Stimulated activated naive CD8-positive, alpha-beta T cell treated with anti-CD3 and anti-CD28 coated beads, Interleukin-15, Interleukin-2, amounts not matched to agents 100 ng/mL and 50 ng/mL, for 24 hours (primary cell): ENCODE data around the gene SUPT3H.

Experiments
- H3K27ac Mint-ChIP-seq: one replicate; pipeline ENCODE4 v1.8.0; 2021; ENCODE audit warnings: mild to moderate bottlenecking, mixed read lengths
- H3K27me3 Mint-ChIP-seq: one replicate; pipeline ENCODE4 v1.8.0; 2021; ENCODE audit warnings: mixed read lengths
- H3K36me3 Mint-ChIP-seq: one replicate; pipeline ENCODE4 v1.8.0; 2021; ENCODE audit warnings: low read depth, mixed read lengths
- H3K4me1 Mint-ChIP-seq: one replicate; pipeline ENCODE4 v1.8.0; 2021; ENCODE audit warnings: low read depth, mixed read lengths
- H3K4me3 Mint-ChIP-seq: one replicate; pipeline ENCODE4 v1.8.0; 2021; ENCODE audit warnings: mild to moderate bottlenecking, mixed read lengths
- H3K9me3 Mint-ChIP-seq: one replicate; pipeline ENCODE4 v1.8.0; 2021; ENCODE audit warnings: mixed read lengths

The SUPT3H gene

DNA sequence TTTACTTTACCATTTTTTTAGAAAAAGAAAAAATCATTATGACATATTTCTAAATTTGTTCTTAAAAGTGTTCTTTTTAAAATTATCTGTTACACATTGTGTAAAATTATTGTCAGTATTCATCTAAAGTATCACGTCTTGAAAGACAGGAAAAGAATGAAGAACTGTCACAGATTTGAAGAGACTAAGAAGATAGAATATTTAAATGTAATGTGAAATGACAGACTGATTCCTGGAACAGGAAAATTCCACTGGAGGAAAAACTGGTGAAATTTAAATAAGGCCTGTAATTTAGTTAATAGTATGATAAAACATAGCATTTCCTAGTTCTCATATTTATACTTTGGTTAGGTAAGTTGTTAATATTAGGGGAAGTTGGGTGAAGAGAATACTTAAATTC lies 102.4 kb downstream of the SUPT3H start:
- H3K27me3 Mint-ChIP-seq: no peaks in the 10 kb centered on the region
- no peak overlapping the region for H3K4me3 Mint-ChIP-seq
- H3K27ac Mint-ChIP-seq: no peak overlapping the region
- peaks cover 12% of the 10 kb centered on the region for H3K9me3 Mint-ChIP-seq
- peaks cover 44% of the 10 kb centered on the region for H3K36me3 Mint-ChIP-seq
- peaks cover 4% of the 10 kb centered on the region for H3K4me1 Mint-ChIP-seq

DNA sequence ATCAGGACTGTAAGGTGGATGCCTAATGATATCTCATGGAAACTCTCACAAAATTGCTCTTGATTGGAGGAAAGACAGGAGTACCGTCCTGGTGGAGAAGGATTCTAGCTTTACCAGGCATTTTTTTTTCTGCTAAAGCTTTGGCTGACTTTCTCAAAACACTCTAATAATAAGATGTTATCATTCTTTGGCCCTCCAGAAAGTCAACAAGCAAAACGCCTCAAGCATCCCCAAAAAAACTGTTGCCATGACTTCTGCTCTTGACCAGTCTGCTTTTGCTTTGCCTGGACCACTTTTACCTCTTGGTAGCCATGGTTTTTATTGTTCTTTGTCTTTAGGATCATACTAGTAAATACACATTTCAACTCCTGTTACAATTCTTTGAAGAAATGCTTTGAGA lies 105.1 kb downstream of the SUPT3H start:
- Mint-ChIP-seq H3K27ac (no peak overlapping the region), H3K4me3 (no peak overlapping the region), H3K36me3 (peaks cover 30% of the 10 kb centered on the region), H3K27me3 (no peaks in the 10 kb centered on the region), H3K4me1 (no peaks in the 10 kb centered on the region), H3K9me3 (peaks cover 10% of the 10 kb centered on the region)

DNA sequence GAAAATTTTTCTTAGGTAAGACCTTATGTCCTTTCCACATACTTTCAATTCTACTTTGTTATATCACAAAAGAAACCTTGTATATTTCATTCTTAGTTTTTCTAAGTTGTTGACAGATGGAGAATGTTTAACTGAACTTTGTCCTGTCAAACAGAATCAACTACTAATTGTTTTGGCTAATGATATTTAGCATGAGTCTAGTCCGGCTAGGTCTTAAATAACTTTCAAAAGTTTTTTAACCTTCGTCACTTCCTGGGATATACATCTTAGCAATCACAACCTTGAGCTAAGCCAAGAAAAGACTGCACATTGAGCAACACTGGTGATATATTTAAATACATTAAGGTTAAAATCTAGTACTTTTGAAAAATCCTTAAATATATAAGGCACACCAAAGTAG lies 112.5 kb downstream of the SUPT3H start:
- no peak overlapping the region for H3K4me3 Mint-ChIP-seq
- no peak overlapping the region for H3K27ac Mint-ChIP-seq
- no peaks in the 10 kb centered on the region for H3K27me3 Mint-ChIP-seq
- no peaks in the 10 kb centered on the region for H3K9me3 Mint-ChIP-seq
- H3K36me3 Mint-ChIP-seq: peaks cover 6% of the 10 kb centered on the region
- H3K4me1 Mint-ChIP-seq: no peaks in the 10 kb centered on the region

DNA sequence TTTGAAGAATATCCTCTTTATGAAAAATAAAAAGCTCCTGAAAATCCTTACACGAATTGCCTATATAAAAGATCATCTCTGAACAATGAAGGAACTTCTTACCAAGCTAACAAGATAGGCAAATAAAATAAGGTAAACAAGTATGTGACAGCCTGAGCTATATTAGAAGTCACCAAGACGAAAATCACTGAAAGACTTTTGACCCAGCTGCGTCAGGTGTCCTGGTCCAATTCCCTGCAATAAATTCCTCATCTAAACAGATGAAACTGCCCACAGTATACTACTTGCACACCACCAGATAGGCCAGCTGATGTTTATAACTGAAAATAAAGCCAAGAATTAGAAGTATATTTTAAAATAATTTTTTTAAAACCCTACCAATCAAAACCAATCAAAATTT lies 117.0 kb downstream of the SUPT3H start:
- Mint-ChIP-seq H3K27ac (no peak overlapping the region), H3K27me3 (no peaks in the 10 kb centered on the region), H3K4me1 (no peaks in the 10 kb centered on the region), H3K36me3 (peaks cover 6% of the 10 kb centered on the region), H3K9me3 (no peaks in the 10 kb centered on the region), H3K4me3 (no peak overlapping the region)

DNA sequence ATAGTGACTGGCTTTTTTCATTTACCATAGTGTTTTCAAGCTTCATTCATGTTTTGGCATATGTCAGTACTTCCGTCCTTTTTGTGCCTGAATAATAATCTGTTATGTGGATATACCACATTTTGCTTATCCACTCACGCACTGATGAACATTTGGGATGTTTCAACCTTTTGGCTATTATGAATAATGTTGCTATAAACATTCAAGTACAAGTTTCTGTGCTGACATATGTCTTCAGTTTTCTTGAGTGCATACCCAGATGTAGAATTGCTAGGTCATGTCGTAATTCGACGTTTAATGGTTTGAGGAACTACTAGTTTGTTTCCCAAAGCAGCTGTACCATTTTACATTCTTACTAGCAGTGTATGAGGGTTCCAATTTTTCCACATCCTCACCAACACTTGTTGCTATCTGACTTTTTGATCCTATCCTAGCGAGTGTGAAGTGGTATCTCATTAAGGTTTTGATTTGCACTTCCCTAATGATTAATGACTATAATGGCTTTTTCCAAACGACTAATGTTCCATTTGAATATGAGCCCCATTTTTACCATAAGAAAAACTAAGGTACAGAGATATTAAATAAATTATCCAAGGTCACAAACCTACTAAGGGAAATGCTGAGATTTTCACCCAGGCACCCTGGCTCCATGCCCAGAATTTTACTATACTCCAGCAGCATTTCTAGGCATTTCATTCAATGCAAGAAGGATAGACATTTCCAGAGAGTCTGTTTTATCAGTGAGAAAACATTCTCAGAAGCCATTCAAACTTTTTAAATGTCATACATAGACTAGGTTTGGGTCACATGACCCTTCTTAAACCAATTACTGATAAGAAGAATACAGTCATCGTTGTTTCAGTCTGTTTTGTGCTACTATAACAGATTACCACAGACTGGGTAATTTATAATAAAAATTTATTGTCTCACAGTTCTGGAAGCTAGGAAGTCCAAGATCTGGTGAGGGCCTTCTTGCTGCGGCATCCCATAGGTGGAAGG lies 120.7 kb downstream of the SUPT3H start:
- H3K27ac Mint-ChIP-seq: no peak overlapping the region
- H3K36me3 Mint-ChIP-seq: peaks cover 6% of the 10 kb centered on the region
- no peak overlapping the region for H3K4me3 Mint-ChIP-seq
- no peaks in the 10 kb centered on the region for H3K9me3 Mint-ChIP-seq
- H3K27me3 Mint-ChIP-seq: no peaks in the 10 kb centered on the region
- H3K4me1 Mint-ChIP-seq: no peaks in the 10 kb centered on the region

DNA sequence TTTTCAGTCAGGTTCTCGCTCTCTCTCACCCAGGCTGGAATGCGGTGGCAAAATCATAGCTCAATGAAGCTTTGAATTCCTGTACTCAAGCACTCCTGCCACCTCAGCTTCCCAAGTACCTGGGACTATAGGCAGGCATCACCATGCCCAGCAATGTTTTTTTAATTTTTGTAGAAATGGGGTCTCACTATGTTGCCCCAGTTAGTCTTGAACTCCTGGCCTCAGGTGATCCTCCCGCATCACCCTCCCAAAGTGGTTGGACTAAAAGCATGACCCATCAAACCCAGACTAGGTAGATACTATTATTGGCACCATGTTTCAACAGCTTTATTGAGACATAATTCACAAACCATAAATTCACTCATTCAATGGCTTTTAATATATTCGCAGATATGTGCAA lies 122.3 kb downstream of the SUPT3H start:
- Mint-ChIP-seq H3K36me3 (no peaks in the 10 kb centered on the region), H3K4me1 (peaks cover 5% of the 10 kb centered on the region), H3K27me3 (no peaks in the 10 kb centered on the region), H3K27ac (no peak overlapping the region), H3K9me3 (no peaks in the 10 kb centered on the region), H3K4me3 (no peak overlapping the region)

DNA sequence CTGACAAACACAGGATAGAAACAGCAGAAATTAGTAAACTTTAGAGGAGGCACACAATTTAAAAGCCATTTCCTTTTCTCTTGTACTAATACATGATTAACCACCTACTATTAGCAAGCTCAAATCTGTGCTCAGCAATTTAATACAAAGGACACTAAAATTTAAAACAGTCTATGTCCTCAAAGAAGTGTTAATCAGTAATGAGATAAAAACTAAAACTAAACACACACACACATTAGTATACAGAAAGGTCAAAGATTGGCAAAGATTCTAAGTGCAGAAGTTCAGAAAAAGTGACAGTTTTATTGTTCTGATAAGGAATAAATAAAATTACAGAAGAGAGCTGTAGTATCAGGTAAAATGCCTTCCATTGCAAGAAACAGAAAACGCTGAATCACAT lies 123.5 kb downstream of the SUPT3H start:
- no peaks in the 10 kb centered on the region for H3K36me3 Mint-ChIP-seq
- no peak overlapping the region for H3K4me3 Mint-ChIP-seq
- no peak overlapping the region for H3K27ac Mint-ChIP-seq
- no peaks in the 10 kb centered on the region for H3K9me3 Mint-ChIP-seq
- no peaks in the 10 kb centered on the region for H3K27me3 Mint-ChIP-seq
- H3K4me1 Mint-ChIP-seq: peaks cover 10% of the 10 kb centered on the region

DNA sequence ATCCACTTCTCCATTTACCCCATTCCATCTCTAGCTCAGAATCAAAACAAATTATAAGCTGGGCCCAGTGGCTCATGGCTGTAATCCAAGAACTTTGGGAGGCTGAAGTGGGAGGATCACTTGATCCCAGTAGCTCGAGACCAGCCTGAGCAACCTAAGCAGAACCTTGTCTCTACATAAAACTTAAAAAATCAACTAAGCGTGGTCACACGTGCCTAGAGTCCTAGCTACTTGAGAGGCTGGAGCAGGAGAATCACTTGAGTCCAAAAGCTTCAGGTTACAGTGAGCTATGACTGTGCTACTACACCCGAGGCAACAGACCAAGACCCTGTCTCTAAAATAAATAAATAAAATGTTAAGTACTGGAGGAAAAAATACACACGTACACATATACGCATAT lies 124.3 kb downstream of the SUPT3H start:
- no peak overlapping the region for H3K27ac Mint-ChIP-seq
- H3K9me3 Mint-ChIP-seq: no peaks in the 10 kb centered on the region
- no peaks in the 10 kb centered on the region for H3K27me3 Mint-ChIP-seq
- H3K4me1 Mint-ChIP-seq: peaks cover 10% of the 10 kb centered on the region
- H3K4me3 Mint-ChIP-seq: no peak overlapping the region
- no peaks in the 10 kb centered on the region for H3K36me3 Mint-ChIP-seq

DNA sequence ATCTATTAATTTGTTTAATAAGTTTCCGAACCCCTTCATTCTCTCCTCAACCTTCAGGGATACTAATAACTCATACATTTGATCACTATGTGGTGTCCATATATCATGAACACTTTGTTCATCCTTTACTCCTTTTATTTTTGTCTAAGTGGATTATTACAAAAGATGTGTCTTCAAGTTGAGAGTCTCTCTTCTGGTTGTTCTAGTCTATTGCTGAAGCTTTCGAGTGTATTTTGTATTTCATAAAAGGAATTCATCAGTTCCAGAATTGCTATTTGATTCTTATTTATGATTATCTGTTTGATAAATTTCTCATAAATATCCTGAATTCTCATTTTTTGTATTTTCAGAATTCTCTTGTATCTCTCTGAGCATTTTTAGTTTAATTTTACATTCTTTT lies 146.1 kb downstream of the SUPT3H start:
- H3K4me1 Mint-ChIP-seq: no peaks in the 10 kb centered on the region
- peaks cover 33% of the 10 kb centered on the region for H3K9me3 Mint-ChIP-seq
- H3K27ac Mint-ChIP-seq: no peak overlapping the region
- no peak overlapping the region for H3K4me3 Mint-ChIP-seq
- H3K27me3 Mint-ChIP-seq: no peaks in the 10 kb centered on the region
- peaks cover 34% of the 10 kb centered on the region for H3K36me3 Mint-ChIP-seq

DNA sequence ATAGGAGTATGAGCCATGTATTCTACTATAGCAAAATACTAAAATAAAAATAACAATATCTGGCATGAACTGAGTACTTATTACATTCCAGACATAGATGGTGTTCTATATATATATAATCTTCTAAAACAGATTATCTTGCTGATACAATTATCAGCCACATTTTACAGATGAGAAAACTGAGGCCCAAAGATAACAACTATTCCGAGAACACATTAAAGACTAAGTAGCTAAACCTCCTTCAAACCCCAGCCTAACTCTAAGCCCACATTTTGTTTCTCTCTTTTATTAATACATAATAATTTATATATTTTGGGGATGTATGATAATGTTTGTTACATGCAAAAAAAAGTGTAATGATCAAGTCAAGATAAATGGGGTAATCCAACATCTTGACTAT lies 148.3 kb downstream of the SUPT3H start:
- Mint-ChIP-seq H3K27ac (no peak overlapping the region), H3K4me1 (no peaks in the 10 kb centered on the region), H3K36me3 (peaks cover 30% of the 10 kb centered on the region), H3K27me3 (no peaks in the 10 kb centered on the region), H3K9me3 (peaks cover 33% of the 10 kb centered on the region), H3K4me3 (no peak overlapping the region)

DNA sequence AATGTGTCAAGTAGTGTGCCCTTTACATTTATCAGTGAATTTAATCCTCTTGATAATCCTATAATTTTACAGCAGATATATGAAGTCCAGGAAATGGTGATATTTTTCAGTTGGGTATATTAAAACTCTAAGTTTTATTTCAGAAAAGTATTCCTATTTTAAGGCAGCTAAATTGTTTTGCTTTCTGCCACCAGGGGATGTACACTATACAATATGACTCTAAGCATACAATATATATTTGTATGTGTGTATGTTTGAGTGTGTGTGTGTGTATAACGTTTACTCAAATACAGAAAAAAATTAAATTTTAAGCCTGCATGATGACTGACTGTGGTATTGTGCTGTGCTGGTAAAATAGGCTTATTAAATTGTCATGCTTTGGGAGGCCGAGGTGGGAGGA lies 151.7 kb downstream of the SUPT3H start:
- peaks cover 4% of the 10 kb centered on the region for H3K4me1 Mint-ChIP-seq
- peaks cover 13% of the 10 kb centered on the region for H3K9me3 Mint-ChIP-seq
- H3K27ac Mint-ChIP-seq: no peak overlapping the region
- no peak overlapping the region for H3K4me3 Mint-ChIP-seq
- H3K27me3 Mint-ChIP-seq: no peaks in the 10 kb centered on the region
- peaks cover 7% of the 10 kb centered on the region for H3K36me3 Mint-ChIP-seq

DNA sequence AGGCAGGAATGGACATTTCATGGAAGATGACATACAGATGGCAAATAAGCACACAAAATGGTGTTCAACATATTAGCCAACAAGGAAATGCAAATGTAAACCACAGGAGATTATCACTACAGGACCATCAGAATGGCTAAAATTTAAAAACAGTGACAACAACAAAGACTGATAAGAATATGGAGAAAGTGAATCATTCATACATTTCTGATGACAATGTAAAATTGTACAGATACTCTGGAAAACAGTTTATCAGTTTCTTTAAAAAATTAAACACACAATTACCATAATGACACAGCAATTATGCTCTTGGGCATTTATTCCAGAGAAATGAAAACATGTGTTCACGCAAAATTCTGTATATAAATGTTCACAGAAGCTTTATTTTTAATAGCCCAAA lies 155.4 kb downstream of the SUPT3H start:
- Mint-ChIP-seq H3K36me3 (peaks cover 21% of the 10 kb centered on the region), H3K4me3 (no peak overlapping the region), H3K27me3 (no peaks in the 10 kb centered on the region), H3K9me3 (peaks cover 17% of the 10 kb centered on the region), H3K27ac (no peak overlapping the region), H3K4me1 (peaks cover 13% of the 10 kb centered on the region)

DNA sequence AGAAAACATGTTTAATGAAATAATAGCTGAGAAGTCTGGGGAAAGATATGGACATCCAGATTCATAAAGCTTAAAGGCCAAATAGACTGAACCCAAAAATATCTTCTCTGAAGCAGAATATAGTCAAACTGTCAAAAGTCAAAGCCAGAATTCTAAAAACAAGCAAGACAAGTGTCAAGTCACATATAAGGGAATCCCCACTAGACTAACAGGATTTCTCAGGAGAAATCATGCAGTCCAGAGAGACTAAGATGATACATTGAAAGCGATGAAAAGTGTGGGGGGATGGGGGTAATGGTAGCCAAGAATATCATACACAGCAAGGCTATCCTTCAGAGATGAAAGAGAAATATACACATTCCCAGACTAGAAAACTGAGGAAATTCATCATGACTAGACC lies 162.0 kb downstream of the SUPT3H start:
- no peak overlapping the region for H3K4me3 Mint-ChIP-seq
- peaks cover 46% of the 10 kb centered on the region for H3K36me3 Mint-ChIP-seq
- H3K4me1 Mint-ChIP-seq: peaks cover 22% of the 10 kb centered on the region
- H3K27me3 Mint-ChIP-seq: no peaks in the 10 kb centered on the region
- peaks cover 23% of the 10 kb centered on the region for H3K9me3 Mint-ChIP-seq
- H3K27ac Mint-ChIP-seq: no peak overlapping the region

DNA sequence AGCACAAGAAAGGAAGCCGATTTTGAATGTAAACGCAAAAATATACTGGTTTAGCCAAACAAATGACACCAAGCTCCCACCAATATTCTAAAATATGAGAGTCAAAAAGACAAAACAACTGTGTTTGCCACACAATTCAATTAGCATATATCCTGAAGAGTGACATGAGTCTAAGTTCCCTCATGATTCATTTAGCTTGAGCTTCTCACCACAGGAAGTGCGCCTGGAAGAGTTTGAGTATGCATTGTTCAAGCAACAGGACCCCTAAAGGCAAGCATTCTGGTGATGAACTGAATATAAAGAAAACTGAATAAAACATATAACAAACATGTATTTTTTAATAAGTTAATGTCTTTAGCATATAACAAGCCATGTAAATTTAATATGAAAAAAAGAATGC lies 164.8 kb downstream of the SUPT3H start:
- Mint-ChIP-seq H3K9me3 (peaks cover 20% of the 10 kb centered on the region), H3K27ac (peak overlapping the region; percentile 32), H3K4me3 (no peak overlapping the region), H3K27me3 (no peaks in the 10 kb centered on the region), H3K36me3 (peaks cover 46% of the 10 kb centered on the region), H3K4me1 (peaks cover 33% of the 10 kb centered on the region)

DNA sequence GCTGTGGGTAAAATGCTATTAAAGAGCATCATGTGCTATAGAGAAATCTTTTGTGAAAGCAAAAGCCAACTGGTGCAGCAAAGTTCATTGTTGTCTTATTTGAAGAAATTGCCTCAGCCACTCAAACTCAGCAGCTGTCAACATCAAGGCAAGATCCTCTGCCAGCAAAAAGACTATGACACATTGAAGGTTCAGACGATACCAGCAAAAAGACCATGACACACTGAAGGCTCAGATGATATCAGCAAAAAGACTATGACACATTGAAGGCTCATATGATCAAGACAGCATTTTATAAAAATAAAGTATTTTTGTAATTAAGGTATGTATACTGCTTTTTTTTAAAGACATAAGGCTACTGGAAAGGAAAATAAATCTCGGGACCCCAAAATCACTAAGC lies 168.0 kb downstream of the SUPT3H start:
- H3K27ac Mint-ChIP-seq: peak overlapping the region; percentile 21
- peaks cover 56% of the 10 kb centered on the region for H3K4me1 Mint-ChIP-seq
- H3K27me3 Mint-ChIP-seq: no peaks in the 10 kb centered on the region
- peaks cover 22% of the 10 kb centered on the region for H3K9me3 Mint-ChIP-seq
- H3K36me3 Mint-ChIP-seq: peaks cover 40% of the 10 kb centered on the region
- H3K4me3 Mint-ChIP-seq: no peak overlapping the region
